GM19324 (cell line): ENCODE results near the gene FAM117A.
A peak's percentile ranks its signal among the peaks of the same experiment; 100 is the strongest.
"Not testable (repeated sequence)": the region's sequence is repeated elsewhere in the genome, so short reads cannot be mapped to it uniquely, and the experiment has no call there.

ENCODE experiments used
- ATAC-seq: cut with Tn5 transposase; IDR thresholded peaks from one replicate; pipeline ENCODE4 v1.9.1; 2021; ENCODE audit warnings: mild to moderate bottlenecking, moderate library complexity; ENCODE audit not compliant: unreplicated experiment, low FRiP score

The FAM117A gene

GRCh38 chr17:49681106-49681979, 82.6 kb downstream of the FAM117A start:
- no peak for ATAC-seq

GRCh38 chr17:49680314-49680713, 83.6 kb downstream of the FAM117A start:
- ATAC-seq, result no peak

GRCh38 chr17:49677933-49678847, 85.7 kb downstream of the FAM117A start, which contains the start of gene SPOP:
TSS of gene SPOP (minus strand) at chr17:49678097. CDS start at chr17:49622810, 55,287 bp downstream.
- peak; percentile 90 for ATAC-seq

DNA sequence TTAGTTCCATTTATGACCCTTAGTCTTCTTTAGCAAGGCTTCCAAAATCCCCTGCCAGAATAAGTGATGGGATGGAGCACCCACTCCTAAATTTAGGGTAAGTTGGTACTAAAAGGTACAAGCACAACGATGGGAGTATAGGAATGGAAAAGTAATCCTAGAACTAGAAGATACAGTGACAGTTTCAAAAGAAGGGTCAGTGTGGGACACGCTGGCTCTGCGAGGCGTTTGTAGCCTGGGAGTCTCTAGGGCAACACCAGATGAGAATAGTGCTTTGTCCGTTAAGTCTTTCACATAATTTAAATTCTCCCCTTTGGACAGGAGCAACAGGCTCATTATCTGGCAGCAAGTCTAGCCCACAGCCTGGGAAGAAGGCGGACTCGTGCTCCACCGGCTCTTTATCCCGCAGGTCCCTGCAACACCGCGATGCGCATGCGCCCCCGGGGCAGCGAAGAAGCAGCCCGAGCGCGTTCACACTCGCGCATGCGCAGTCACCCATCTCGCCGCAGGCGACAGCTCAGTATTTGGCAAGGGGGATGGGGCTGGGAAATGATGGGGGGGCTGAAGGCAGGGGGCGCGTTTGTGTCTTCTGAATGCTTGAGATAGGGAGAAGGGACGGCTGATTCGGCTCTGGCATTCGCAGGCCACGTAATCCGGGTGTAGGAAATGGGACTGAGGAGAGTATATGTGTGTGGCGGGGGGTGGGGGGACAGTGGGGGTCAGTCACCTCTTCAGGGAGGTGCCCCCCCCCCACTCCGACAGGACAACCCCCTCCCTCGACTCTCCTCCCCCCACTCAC, 86.6 kb downstream of the FAM117A start:
- peak; percentile 55 for ATAC-seq

GRCh38 chr17:49676276-49676868, 87.6 kb downstream of the FAM117A start:
- ATAC-seq, result peak; percentile 55

DNA sequence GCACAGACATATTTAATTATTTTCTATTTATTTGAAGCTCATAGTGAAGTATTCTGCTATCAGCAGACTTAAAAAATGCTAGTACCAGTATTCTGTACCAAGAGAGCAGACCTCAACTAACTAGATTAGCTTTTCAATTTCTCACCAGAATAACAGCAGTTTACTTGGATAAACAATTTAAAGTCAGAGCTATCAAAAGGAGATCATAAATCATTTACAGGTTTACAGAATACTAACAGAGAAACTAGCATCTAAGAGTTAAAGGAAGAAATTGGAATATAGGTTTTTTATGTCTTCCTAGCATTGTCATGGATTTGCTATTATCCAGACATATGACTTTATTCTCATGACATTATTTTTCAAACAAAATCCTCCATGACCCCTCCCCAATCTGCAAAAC, 89.4 kb downstream of the FAM117A start:
- no peak for ATAC-seq

DNA sequence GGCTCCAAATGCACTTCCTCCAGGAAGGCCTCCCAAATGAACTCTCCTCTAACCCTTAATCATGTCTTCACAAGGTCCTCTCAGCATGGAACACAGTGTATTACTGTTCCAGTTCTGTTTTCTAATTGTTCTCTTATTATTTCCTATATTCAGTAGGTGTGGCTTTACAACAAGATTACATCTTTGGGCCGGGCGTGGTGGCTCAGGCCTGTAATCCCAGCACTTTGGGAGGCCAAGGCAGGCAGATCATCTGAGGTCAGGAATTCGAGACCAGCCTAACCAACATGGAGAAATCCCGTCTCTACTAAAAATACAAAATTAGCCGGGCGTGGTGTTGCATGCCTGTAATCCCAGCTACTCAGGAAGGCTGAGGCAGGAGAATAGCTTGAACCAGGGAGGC, 90.3 kb downstream of the FAM117A start:
- ATAC-seq, result not testable (repeated sequence)

GRCh38 chr17:49670641-49671040, 93.3 kb downstream of the FAM117A start:
- no peak for ATAC-seq

DNA sequence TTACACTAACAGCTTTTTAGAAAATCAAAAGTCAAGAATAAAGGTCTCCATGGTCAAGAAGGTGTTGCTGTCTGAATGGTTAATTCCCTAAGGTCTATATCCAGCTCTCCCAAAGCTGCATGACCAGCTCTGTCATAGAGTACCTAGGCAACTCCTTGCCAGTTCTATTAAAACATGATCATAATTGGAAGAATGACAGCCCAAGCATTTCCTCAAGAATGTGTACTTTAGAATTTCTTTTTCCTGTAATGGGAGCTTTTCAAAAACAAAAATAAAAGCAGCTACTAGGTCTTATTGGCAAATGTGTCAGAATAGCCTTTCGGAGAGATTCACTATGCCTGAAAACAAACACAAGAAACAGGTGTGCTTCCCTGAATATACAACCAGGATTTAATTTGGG, 93.9 kb downstream of the FAM117A start:
- no peak for ATAC-seq

DNA sequence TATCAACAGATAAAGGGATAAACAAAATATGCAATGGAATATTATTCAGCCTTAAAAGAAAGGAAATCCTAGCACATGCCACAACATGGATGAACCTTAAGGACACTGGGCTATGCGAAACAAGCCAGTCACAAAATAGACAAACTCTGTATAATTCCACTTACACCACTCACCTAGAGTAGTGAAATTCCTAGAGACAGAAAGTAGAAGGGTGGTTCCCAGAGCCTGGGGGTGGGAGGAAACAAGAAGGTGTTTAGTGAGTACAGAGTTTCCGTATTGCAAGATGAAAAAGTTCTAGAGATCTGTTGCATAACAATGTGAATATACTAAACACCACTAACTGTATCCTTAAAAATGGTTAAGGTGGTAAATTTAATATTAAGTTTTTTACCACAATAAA, 96.1 kb downstream of the FAM117A start:
- no peak for ATAC-seq

DNA sequence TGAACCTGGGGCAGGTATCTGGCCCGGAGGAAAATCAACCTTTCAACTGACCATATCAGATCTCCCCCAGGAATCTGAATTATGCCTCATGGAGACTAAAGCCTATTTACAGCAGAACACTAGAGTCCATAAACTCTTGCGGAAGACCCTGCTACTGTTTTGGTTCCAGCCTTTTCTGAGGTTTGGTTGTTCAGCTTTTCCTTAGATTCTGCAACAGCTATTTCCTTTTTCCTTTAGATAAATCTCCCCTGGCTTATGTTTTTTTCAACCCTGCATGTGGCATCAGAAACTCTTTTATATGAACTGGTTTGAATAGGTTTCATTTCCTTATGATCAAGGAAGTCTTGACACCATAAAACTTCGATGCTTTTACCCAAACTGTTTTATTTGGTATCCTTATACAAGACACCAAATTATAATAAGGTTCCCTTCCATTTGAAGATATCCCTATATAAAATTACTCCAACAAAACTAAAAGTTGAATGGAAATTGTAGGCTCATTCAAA, 99.2 kb downstream of the FAM117A start:
- ATAC-seq, result no peak
